COLO829 (cell line): Measurements from ENCODE around the gene KIAA0586.
"Not testable (repeated sequence)": the region's sequence is repeated elsewhere in the genome, so short reads cannot be mapped to it uniquely, and the experiment has no call there.

Experiments used
- DNase-seq: peaks from one replicate; pipeline ENCODE4 v3.0.0; 2012; ENCODE audit warnings: low spot score

The KIAA0586 gene

DNA sequence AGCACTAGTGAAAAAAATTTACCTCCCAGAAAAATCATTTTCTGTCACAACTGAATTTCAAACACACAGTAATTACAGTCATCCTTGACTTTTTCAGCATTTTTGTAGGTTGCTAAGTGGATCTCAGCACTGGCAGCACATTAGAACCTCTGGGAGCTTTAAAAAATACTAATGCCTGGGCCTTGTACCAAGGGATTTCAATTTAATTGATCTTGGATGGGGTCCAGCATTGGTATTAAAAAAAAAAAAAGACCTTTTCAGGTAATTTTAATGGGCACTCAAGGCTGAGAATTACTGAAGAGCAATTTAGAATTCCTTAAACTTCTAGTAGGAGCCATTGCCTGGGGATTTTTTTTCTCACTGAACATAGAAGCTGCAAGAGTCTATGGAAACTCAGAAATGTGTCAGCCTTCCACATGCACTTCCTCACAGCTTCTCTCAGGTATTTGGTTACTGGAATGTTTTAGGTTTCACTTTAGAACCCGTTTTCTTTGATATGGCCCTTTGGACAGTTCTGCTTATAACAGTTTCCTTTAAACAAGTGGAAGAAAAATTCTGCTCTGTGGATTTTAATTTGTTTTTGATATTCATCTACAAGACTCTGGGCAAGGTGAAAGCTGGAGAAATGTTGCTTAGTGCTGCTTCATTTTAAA is 121.7 kb downstream of the KIAA0586 start:
- DNase-seq, result no peak

DNA sequence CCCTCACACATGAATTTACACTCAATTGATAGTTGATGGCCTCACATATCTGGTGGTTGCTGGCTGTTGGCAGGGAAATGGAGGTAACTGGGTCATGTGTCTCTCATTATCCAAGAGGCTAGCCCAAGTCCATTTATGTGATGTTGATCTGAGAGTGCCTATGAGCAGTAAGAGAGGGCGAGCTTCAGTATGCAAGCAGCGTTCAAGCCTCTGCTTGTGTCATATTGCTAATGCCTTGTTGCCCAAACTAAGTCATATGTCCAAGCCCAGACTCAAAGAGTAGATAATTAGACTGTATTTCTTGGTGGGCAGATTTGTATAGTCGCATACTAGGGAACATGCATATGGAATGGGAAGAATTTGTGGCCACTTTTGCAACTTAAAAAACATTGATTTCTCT is 126.4 kb downstream of the KIAA0586 start:
- DNase-seq, result no peak

DNA sequence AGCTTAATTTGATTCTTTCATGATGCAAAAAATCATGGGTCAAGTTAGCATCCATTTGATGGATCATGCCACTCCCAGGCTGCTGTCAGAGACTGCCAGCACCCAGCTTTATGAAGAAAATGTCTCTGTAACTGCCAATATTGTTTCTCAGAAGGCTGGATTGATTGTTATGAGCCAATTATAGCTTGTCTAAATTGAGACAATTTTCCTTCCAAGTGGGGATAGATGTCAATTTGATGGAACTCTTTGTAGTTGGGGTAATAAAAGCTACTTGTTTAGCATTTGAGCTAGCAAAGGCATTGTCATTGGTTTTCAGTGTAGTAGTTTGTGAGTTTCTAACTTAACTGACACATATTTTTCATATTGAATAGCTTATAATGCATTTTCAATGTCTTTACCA is 128.1 kb downstream of the KIAA0586 start:
- DNase-seq, result no peak

DNA sequence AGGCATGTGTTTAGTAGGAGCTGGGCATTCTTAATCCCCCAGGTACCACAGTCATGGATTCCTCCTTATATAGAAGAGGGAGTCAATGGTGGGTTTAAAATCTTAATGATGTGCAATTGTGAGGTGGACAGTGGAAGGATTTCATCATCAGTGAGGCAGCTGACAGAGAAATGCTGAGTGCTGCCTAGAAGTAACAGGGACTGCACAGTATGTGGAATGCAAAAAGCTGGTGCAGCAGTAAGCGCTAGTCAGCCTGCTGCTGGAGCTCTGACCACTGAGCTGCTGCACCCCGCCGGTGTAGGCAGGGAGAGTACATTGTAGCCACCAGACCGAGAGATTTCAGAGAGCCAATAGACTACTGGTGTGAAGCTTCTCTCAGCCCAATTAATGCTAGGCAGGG is 129.7 kb downstream of the KIAA0586 start:
- no peak for DNase-seq

DNA sequence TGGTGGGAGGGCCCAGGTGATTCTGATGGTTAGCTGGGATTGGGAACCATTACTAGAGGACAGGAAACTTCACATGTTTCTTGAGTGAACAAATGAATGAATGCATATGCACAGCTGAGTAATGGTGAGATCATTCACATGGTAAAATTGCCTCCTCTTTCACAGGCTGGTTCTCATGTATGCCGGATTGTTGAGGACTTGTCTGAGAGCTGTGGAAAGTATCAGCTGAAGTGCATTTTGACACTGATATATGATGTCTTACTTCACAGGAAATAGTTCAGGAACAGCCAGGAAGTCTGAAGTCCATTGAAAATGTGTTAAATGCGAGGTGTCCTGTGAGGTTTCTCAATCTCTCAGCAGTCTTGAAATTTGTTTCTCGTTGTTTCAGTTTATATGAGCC is 132.7 kb downstream of the KIAA0586 start:
- DNase-seq, result no peak

DNA sequence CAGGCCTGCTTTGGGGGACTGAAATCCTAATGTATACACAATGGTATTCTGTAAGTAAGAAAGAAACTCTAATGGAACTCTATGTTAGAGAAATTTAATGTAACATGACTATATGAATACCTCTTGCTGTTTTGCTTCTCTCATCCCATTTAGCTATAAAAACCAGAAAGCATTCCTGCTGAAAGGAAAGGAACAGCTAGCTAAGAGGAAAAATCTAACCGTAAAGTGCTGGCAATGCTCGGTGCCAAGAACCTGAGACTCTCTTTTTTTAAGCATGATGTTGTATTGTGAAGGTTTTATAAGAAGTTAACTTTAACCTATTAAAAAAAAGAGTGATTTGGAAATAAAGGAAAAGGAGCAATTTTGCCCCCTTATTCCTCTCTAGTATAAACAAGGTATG is 134.6 kb downstream of the KIAA0586 start:
- no peak for DNase-seq

DNA sequence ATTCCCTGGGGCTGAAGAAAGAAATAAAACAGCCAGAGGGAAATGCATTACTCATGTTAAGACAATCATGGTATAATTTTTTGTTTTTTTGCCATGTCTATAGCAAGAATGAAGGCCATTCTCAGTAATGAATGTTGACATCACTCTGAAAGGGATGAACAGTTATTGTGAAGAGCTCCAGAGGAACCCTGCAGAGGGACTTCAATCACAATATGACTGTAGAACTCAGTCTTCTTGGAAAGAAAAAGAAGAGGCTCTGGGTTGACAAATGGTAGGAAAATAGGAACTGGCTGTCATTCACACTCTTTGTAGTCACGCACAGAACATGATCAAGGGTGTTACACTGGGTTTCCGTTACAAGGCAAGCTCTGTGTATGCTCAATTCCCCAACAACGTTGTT is 136.5 kb downstream of the KIAA0586 start:
- DNase-seq, result no peak

DNA sequence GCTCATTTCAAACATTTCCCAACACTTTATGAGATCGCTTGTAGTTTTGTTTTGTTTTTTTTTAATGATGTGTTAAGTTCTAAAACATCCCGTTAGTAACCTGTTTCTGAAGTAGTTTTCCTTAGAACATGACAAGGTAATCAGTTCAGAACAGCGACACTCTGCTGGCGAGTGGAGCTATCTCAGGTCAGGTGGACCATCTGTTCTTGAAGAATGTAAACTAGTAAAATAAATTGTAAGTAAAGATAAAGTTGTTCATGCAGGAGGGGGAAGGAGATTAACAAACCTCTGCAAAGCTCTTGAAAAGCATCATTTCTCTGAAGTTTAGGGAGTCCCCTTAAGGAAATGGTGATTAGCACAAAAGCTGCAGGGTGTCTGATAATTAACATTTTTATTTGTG is 138.3 kb downstream of the KIAA0586 start:
- no peak for DNase-seq

DNA sequence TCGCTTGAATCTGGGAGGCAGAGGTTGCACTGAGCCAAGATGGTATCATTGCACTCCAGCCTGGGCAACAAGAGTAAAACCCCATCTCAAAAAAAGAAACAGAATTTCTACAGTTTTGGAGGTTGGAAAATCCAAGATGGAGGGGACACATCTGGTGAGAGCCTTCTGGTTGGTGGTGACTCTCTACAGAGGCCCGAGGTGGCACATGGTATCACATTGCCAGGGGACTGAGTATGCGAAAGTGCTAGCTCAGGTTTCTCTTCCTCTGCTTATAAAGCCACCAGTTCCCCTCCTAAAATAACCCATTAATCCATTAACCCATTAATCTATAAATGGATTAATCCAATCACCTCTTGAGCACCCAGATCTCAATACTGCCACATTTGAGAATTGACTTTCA is 139.5 kb downstream of the KIAA0586 start:
- no peak for DNase-seq

DNA sequence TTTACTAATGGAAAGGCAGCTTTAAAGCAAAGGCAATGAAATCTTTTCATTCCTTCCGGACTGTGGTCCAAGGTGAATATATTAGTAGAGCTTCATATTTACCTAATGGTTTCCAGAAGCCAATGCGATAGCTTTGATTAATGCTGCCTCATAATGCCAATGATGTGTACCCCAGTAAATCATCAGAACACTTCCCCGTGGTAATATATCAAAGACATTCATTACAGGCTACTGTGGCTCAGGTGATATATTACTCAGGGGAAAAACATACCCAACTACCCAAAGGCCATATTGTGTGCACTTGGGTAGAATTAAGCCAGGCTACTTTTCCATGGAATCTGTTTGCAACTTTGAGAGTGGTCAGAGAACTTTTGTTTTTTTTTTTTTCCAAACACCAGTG is 140.8 kb downstream of the KIAA0586 start:
- no peak for DNase-seq

DNA sequence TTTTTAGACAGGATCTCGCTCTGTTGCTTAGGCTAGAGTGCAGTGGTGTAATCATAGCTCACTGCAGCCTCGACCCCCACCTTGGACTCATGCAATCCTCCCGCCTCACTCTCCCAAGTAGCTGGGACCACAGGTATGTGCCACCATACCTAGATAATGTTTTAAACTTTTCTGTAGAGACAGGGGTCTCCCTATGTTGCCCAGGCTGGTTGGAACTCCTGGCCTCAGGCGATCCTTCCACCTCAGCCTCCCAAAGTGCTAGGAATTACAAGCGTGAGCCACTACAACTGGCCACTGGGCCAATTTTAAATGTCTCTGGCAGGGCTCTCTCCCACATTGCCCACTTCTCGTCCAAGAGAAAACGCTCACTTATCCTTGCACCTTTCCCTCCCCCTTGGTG is 143.7 kb downstream of the KIAA0586 start:
- DNase-seq, result no peak

DNA sequence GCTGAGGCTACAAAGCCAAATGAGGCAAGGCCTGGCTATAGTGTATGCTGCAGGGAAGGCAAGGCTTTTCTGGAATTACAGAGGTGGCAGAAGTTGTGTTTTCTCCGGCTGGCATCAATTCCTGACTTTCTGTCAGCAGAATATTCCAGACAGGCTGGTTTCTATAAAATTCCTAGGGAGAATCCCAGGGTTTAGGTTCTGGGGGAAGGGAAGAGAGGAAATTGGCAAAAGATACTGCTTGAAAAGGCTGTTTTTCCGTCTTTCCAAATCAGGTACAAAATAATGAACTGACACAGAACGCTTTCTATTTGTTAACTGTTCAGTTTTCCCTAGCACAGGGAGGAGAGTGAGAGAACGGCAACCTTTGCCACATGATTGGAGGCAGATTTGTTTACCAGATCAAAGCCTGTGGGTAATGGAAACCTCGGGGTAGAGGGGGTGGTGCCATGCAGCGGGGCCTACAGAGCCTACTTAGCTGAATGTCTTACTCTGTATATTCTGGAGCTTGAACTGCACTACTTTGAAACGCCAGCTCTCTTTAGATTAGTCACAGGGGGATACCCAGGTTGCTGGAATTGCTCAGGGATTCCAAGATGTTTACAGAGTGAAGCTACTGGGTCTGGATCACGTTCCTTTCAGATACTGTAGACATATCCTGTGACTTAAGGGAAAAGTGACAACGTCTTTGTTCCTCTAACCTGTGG is 144.4 kb downstream of the KIAA0586 start:
- DNase-seq, result peak; percentile 20

DNA sequence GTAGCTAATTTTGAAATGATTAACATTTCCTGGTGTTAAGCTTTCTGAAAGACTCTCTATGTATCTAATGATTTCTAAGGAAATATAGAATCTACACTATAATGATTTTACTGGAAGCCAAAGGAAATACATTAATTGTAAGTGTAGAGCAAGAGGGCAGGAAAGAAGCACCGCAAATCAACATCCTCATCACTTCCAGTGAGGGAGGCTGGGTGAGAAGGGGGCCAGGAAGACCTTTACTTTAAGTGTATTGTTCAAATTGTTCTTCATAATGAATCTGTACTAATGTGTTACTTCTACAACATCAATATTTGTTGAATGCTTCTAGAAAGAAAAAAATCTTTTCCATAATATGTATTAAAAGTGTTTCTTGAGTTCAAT is 144.9 kb downstream of the KIAA0586 start:
- DNase-seq, result no peak

DNA sequence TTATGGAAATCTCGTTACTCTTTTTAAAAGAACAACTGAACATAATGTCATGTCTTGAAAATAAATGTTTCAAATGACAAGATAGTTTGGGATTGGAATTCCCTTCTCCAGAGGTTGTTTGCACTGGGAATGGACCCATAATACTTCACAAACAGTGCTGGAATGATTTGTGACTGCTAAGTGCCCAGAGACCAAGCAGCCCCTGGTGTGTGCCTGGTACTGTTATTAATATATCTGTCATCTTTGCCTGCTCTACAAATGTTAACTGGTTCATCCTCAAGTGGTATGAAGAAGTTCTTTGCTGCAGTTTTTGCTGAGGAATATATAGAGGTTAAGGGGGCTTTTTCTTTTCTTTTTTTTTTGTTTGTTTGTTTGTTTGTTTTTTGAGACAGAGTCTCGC is 145.3 kb downstream of the KIAA0586 start:
- no peak for DNase-seq

DNA sequence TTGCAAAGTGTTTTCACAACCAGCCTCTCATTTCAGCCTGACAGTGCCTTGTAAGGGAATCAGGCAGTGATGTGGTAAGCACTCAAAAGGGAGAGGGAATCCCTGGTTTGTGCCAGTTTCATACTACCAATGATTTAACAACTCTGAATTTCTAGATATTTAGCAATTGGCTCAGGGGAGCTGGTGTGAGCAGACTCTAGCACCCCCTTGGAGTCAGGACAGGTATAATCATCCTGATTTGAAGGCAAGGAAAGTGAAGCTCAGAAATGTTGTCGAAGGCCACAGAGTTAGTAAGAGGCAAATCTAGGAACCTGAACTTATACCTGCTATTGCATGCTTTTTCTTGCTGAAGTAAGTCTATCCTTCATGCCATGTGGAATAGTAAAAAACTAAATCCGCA is 147.1 kb downstream of the KIAA0586 start:
- no peak for DNase-seq

DNA sequence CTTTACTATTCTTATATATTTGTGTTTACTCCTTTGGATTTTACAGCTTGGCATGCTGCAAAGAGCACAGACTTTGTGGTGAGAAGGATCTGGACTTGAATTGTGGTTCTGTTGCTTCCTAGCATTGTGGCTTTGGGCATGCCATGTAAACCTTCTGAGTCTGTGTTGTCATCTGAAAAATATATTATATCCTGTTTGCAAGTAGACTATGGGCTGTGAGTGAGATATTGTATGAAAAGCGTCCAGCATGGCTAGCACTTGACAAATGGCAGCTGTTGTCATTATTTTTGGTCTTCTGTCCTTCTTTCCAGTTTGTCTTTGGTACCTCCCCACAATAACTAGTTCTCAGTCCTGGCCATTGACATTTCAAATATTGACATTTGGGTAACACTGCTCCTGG is 148.4 kb downstream of the KIAA0586 start:
- no peak for DNase-seq

DNA sequence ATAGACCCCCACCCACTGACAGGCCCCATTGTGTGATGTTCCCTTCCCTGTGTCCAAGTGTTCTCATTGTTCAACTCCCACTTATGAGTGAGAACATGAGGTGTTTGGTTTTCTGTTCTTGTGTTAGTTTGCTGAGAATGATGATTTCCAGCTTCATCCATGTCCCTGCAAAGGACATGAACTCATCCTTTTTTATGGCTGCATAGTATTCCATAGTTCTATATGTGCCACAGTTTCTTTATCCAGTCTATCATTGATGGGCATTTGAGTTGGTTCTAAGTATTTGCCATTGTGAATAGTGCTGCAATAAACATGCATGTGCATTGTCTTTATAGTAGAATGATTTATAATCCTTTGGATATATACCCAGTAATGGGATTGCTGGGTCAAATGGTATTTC is 152.5 kb downstream of the KIAA0586 start:
- not testable (repeated sequence) for DNase-seq

DNA sequence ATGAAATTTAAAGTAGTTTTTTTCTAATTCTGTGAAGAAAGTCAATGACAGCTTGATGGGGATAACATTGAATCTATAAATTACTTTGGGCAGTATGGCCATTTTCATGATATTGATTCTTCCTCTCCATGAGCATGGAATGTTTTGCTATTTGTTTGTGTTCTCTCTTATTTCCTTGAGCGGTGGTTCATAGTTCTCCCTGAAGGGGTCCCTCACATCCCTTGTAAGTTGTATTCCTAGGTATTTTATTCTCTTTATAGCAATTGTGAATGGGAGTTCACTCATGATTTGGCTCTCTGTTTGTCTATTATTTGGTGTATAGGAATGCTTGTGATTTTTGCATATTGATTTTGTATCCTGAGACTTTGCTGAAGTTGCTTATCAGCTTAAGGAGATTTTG is 153.9 kb downstream of the KIAA0586 start:
- DNase-seq, result not testable (repeated sequence)

DNA sequence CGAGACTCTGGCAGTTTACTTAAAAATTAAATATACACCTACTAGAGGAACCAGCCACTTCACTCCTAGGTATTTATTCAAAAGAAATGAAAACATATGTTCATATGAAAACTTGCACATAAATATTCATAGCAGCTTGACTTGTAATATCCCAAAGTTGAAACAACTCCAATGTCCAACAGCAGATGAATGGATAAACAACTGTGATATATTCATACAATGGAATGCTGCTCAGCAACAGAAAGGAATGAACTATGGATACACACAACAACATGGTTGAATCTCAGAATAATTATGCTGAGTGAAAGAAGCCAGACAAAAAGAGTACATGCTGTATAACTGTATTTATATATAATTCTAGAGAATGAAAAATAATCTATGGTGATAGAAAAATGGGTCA is 156.9 kb downstream of the KIAA0586 start:
- no peak for DNase-seq

DNA sequence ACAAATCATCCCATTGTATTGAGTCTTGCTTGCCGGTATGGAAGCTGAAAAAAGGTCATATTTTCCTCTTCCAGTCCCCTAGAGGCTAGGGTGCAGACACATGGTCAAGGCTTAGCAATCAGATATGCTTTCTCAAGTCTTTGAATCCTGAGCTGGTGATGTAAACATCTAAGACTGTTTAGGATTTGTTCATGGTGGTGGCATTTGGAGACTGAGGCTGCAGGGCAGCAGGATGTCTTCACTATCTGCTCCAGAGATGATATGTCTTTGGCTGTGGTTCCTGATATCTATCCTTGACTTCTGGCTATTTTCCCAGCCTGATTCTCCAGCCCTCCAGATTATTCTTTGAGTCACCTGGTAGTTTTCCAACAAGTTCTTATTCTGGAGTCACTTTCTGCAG is 159.8 kb downstream of the KIAA0586 start:
- peak; percentile 91 for DNase-seq

DNA sequence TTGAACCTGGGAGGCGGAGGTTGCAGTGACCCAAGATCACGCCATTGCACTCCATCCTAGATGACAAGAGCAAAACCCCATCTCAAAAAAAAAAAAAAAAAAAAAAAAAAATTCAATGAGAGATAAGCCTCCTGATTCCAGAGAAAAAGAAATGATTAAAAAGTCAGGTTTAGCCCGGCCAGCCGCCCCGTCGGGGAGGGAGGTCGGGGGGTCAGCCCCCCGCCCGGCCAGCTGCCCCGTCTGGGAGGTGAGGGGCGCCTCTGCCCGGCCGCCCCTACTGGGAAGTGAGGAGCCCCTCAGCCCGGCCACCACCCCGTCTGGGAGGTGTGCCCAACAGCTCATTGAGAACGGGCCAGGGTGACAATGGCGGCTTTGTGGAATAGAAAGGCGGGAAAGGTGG is 160.8 kb downstream of the KIAA0586 start:
- not testable (repeated sequence) for DNase-seq

DNA sequence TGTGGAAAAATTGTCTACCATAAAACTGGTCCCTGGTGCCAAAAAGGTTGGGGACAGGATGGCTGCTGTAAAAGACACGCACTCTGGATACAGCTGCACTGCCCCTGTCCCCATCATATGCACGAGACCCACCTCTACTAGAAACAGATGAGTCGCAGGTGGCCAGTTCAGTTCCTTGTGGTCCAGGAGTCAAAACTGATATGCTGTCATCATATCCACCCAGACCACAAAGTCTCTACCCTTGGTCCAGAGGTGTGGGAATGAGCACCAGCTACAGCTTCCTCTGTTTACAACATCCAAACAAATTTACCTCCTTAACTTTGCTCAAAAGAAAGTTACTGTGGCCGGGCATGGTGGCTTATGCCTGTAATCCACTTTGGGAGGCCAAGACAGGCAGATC is 166.5 kb downstream of the KIAA0586 start:
- DNase-seq, result no peak

DNA sequence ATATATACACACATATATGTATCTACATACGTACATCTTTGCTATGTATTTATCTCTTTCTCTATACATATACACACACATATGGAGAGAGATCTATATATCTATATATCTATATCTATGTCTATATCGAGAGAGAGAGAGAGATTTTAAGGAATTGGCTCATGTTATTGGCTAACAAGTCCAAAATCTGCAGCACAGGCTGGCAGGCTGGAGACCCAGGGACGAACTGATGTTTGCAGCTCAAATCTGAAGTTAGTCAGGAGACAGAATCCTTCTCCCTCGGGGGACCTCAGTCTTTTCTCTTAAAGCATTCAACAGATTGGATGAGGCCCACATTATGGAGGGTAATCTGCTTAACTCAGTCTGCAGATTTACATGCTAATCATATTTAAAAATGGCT is 169.5 kb downstream of the KIAA0586 start:
- no peak for DNase-seq
